Heart left ventricle (tissue), 13 donors: ENCODE measurements around the gene TMEM126A.

Experiments used
- POLR2A ChIP-seq, 2 donors: fragments of 450-650 bp; IDR thresholded peaks; one replicate each; pipeline ENCODE4 v1.6.1; 2017; ENCODE audit warnings: antibody characterized with exemption in 2 of 2, mild to moderate bottlenecking in 2 of 2, moderate library complexity in 2 of 2
- TF ChIP-seq, protein P1 (sequence below), 12 donors: fragments of 200-600 bp; sonication (generic) in 4 of 12; IDR thresholded peaks; one replicate each; pipeline versions ENCODE4 v1.5.0 to v1.8.0; 2018 to 2022; ENCODE audit warnings: antibody characterized with exemption in 12 of 12, mild to moderate bottlenecking in 5 of 12
- donor health status: ischemic (EF 13 %, LVEDD 7.1; RV severe dilation, severe dysfunction).
- donor health status: DM: no; HTN: yes; CAD: no.
- donor health status: DM: no; HTN: no; CAD: no.
- donor health status: ischemic (EF 25% LVEDD 6.9; RV normal size, moderate dysfunction).
- donor health status: ischemic (EF 25% LVEDD 5.7; RV mildly dilated, moderate dysfunction).
- donor health status: ischemic (EF 35%, LVEDD 5.7; RV mildly dilated, moderate dysfunction).
- donor health status: nonischemic (EF 11% LVEDD 7.7; RV severe dilation, severe dysfunction).
- donor health status: DM: yes; HTN: yes; CAD: no.
- donor health status: PGD.
- donor health status: ischemic (EF 29% LVEDD 5.4; RV normal size, mild dysfunction).
- donor health status: nonischemic (EF 23%, LVEDD 6.1; RV moderate dilation, normal function).

DNA sequence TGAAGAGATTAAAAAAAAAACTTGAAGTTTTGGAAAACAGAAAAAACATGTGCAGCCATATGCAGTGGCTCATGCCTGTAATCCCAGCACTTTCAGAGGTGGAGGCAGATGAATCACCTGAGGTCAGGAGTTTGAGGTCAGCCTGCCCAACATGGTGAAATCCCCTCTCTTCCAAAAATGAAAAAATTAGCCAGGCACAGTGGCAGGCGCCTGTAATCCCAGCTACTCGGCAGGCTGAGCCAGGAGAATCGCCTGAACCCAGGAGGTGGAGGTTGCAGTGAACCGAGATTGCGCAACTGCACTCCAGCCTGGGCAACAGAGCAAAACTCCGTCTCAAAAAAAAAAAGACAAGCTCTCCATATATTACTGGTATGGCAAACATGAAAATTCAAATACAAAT lies 28.3 kb upstream of the TMEM126A start:
- TF ChIP-seq, protein P1, sequence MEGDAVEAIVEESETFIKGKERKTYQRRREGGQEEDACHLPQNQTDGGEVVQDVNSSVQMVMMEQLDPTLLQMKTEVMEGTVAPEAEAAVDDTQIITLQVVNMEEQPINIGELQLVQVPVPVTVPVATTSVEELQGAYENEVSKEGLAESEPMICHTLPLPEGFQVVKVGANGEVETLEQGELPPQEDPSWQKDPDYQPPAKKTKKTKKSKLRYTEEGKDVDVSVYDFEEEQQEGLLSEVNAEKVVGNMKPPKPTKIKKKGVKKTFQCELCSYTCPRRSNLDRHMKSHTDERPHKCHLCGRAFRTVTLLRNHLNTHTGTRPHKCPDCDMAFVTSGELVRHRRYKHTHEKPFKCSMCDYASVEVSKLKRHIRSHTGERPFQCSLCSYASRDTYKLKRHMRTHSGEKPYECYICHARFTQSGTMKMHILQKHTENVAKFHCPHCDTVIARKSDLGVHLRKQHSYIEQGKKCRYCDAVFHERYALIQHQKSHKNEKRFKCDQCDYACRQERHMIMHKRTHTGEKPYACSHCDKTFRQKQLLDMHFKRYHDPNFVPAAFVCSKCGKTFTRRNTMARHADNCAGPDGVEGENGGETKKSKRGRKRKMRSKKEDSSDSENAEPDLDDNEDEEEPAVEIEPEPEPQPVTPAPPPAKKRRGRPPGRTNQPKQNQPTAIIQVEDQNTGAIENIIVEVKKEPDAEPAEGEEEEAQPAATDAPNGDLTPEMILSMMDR (IDR thresholded peaks at IDR 0.05): no peak
- no peak for TF ChIP-seq POLR2A (IDR thresholded peaks at IDR 0.05)
